ENCODE data around the gene CYP27A1. TPM values are rescaled to one million over a fixed set of nuclear protein-coding genes. Genes with fewer than 3 reads are reported as not detected.

The CYP27A1 gene
- total and polyA plus RNA-seq, 2 of the 8 experiments (the other 6 are each of a cell fraction or from before 2014, with no cell fraction given) = 5.4 to 14.7 TPM

GRCh38 chr2:218780046-218780445, 1.9 kb upstream of the CYP27A1 start:
- ChIA-PET CTCF (ENCODE audit: partially characterized antibody) (interaction anchor here (1.0 to 1.1 kb wide), 2 partner anchors 35 to 62 kb away, joined by 3 to 4 read pairs; no protein-coding TSS in a partner anchor), POLR2A (ENCODE audit: partially characterized antibody) (no interaction called here)
- H4K20me1 ChIP-seq (replicated peaks in 1 of 2; ENCODE audit: control insufficient read depth in 1 of 2, insufficient read depth in 2 of 2, low read length in 2 of 2) = no peaks in the 10 kb centered on the region
- no peak overlapping the region for H3K4me2 ChIP-seq (ENCODE audit: insufficient read depth in 1 of 2, low read depth in 2 of 2, low read length in 2 of 2)
- H2BK20ac ChIP-seq (ENCODE audit: low read length) = no peak overlapping the region
- WGBS, 2 experiments (ENCODE audit: extremely low coverage in 1 of 2, insufficient coverage in 1 of 2, insufficient read length in 1 of 2, insufficient replicate concordance in 2 of 2, low coverage in 1 of 2, low lambda C conversion rate in 2 of 2, missing lambda C conversion rate in 1 of 2) = 89% methylated on average over 2 of the region's 2 CpGs; no CpG with 5 or more reads in 1 of the 2 experiments
- H3K14ac ChIP-seq (ENCODE audit: insufficient read length) = no peak overlapping the region
- no peak overlapping the region for H3K23ac ChIP-seq (ENCODE audit: insufficient read length)
- H3K23me2 ChIP-seq (ENCODE audit: low read depth, low read length) = peaks cover 8% of the 10 kb centered on the region
- H3K27ac ChIP-seq (ENCODE audit: low read depth, low read length) = no peak overlapping the region
- no peak overlapping the region for H3K18ac ChIP-seq (ENCODE audit: extremely low read depth, low read length)
- H2AFZ ChIP-seq (ENCODE audit: low read length) = no peak overlapping the region
- H3K4ac ChIP-seq (replicated peaks; ENCODE audit: insufficient read length, low read depth, low read length) = no peak overlapping the region
- no peak for FAIRE-seq
- peaks cover 0 to 2% (median under 1%) of the 10 kb centered on the region in 4 experiments; a peak in 1 of 7 replicates for H3K4me1 ChIP-seq (replicated peaks in 1 of 4; ENCODE audit: control insufficient read depth in 3 of 4, insufficient read depth in 4 of 4, low read length in 3 of 4)
- H4K91ac ChIP-seq (replicated peaks; ENCODE audit: insufficient read length, low read length) = no peak overlapping the region
- H3K27me3 ChIP-seq (replicated peaks in 1 of 4; ENCODE audit: control insufficient read depth in 3 of 4, extremely low read depth in 1 of 4, insufficient read depth in 3 of 4, low read length in 3 of 4) = peaks cover 4 to 33% (median 25%) of the 10 kb centered on the region in 4 experiments
- H2BK5ac ChIP-seq (ENCODE audit: low read depth, low read length) = no peak overlapping the region
- H3K9ac ChIP-seq (replicated peaks in 1 of 4; ENCODE audit: extremely low read depth in 1 of 4, low read depth in 3 of 4, low read length in 3 of 4) = no peak overlapping the region
- H3K56ac ChIP-seq (replicated peaks; ENCODE audit: insufficient read length, low read depth, low read length) = no peak overlapping the region
- no peak overlapping the region for H2AK5ac ChIP-seq (ENCODE audit: low read depth, low read length)
- no peaks in the 10 kb centered on the region for H3K79me1 ChIP-seq (ENCODE audit: low read depth, low read length)
- H3K9me3 ChIP-seq (ENCODE audit: insufficient read depth in 2 of 2, low read depth in 1 of 2, low read length in 1 of 2) = no peaks in the 10 kb centered on the region
- H3K79me2 ChIP-seq (ENCODE audit: control insufficient read depth in 1 of 2, insufficient read depth in 2 of 2, low read length in 2 of 2) = no peaks in the 10 kb centered on the region
- no peak overlapping the region for H2BK120ac ChIP-seq (replicated peaks; ENCODE audit: low read depth, low read length)
- no peak overlapping the region for H3K4me3 ChIP-seq (ENCODE audit: extremely low read depth in 1 of 4, insufficient read depth in 2 of 4, low read depth in 3 of 4, low read length in 4 of 4)
- H3K36me3 ChIP-seq (ENCODE audit: control insufficient read depth in 2 of 4, insufficient read depth in 4 of 4, low read length in 3 of 4) = no peaks in the 10 kb centered on the region
- H4K5ac ChIP-seq (ENCODE audit: insufficient read length, low read depth, low read length) = no peak overlapping the region
- H2BK15ac ChIP-seq (ENCODE audit: low read length) = no peak overlapping the region
- H4K8ac ChIP-seq (ENCODE audit: extremely low read depth, insufficient read depth, low read length) = no peak overlapping the region
- DNase-seq (ENCODE audit: low read depth in 1 of 2, low spot score in 2 of 2) = no peak
- no peak overlapping the region for H2BK12ac ChIP-seq (ENCODE audit: low read depth, low read length)
- TF ChIP-seq CREB1 (IDR thresholded peaks at IDR 0.05) (no peak), SAP30 (IDR thresholded peaks at IDR 0.05; ENCODE audit: insufficient read depth, insufficient replicate concordance, low read length) (no peak), TEAD4 (IDR thresholded peaks at IDR 0.05; ENCODE audit: low read depth, low read length) (no peak), POLR2AphosphoS5 (IDR thresholded peaks at IDR 0.05; ENCODE audit: low read depth, low read length) (no peak), RBBP5 (IDR thresholded peaks at IDR 0.05; ENCODE audit: borderline replicate concordance, low read depth, low read length) (no peak), CBX5 (IDR thresholded peaks at IDR 0.05; ENCODE audit: low read depth, low read length) (no peak), BACH1 (IDR thresholded peaks at IDR 0.05; ENCODE audit: low read length) (no peak), RNF2 (IDR thresholded peaks at IDR 0.05; ENCODE audit: borderline replicate concordance, low read depth, low read length, missing control alignments, poor library complexity, severe bottlenecking) (no peak), MAX (IDR thresholded peaks at IDR 0.05) (no peak), TAF7 (optimal IDR thresholded peaks at IDR 0.05; ENCODE audit: borderline replicate concordance, low read depth, low read length) (no peak), SRF (IDR thresholded peaks at IDR 0.05; ENCODE audit: low read depth, low read length) (no peak)
